Brain pericyte (primary cell): ENCODE results near the gene TNFAIP2.

ENCODE experiments used
- DNase-seq: peaks from one replicate; pipeline ENCODE4 v3.0.0-alpha.2; 2012; ENCODE audit warnings: low read depth, low spot score

Gene TNFAIP2, protein sequence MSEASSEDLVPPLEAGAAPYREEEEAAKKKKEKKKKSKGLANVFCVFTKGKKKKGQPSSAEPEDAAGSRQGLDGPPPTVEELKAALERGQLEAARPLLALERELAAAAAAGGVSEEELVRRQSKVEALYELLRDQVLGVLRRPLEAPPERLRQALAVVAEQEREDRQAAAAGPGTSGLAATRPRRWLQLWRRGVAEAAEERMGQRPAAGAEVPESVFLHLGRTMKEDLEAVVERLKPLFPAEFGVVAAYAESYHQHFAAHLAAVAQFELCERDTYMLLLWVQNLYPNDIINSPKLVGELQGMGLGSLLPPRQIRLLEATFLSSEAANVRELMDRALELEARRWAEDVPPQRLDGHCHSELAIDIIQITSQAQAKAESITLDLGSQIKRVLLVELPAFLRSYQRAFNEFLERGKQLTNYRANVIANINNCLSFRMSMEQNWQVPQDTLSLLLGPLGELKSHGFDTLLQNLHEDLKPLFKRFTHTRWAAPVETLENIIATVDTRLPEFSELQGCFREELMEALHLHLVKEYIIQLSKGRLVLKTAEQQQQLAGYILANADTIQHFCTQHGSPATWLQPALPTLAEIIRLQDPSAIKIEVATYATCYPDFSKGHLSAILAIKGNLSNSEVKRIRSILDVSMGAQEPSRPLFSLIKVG

GRCh38 chr14:103122947-103123633 is at the start of gene TNFAIP2:
TNFAIP2 (plus strand) TSS chr14:103123461; CDS start chr14:103126458, 2,997 bp downstream.
- no peak for DNase-seq

GRCh38 chr14:103073876-103074728 is 49.2 kb upstream of the TNFAIP2 start:
- no peak for DNase-seq

DNA sequence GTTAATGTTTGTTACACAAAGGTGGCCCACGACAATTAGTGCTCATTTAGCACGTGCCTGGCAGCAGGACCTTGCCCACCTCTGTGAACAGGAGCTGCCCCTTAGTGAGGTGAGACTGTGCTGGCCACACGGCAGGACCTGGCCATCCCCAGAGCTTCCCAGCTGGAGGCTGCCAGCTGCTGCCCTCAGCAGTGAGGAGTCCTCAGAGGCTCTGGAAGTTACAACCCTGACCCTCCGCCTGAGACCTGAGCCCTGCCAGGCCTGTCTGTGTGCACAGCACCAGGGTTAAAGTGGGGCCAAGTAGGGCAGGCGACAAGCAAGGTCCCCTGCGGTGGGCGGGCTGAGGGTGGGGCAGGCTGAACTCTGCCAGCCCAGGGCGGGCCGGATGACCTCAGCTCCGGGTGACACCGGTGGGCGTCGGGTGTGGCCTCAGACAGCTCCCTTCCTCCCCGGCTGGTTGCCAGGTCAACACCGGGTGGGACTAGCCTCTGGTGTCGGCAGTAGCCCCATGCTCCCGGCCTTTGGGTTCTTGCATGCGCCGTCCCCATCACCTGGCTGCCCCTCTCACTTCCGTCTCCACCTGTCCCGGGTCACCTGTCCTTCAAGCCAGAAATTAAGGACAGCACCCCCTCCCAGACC is 48.4 kb upstream of the TNFAIP2 start:
- DNase-seq = no peak

DNA sequence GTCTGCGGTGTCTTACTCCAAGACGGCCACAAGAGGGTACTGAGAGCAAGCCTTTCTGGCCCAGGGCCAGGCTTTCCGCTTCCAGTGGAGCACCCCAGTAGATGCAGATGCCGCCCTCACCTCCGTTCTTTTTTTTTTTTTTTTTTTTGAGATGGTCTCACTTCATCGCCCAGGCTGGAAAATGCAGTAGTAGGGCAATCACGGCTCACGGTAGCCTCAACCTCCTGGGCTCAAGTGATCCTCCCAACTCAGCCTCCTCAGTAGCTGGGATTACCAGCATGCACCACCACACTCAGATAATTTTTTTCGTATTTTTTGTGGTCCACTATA is 44.9 kb upstream of the TNFAIP2 start:
- DNase-seq = no peak

DNA sequence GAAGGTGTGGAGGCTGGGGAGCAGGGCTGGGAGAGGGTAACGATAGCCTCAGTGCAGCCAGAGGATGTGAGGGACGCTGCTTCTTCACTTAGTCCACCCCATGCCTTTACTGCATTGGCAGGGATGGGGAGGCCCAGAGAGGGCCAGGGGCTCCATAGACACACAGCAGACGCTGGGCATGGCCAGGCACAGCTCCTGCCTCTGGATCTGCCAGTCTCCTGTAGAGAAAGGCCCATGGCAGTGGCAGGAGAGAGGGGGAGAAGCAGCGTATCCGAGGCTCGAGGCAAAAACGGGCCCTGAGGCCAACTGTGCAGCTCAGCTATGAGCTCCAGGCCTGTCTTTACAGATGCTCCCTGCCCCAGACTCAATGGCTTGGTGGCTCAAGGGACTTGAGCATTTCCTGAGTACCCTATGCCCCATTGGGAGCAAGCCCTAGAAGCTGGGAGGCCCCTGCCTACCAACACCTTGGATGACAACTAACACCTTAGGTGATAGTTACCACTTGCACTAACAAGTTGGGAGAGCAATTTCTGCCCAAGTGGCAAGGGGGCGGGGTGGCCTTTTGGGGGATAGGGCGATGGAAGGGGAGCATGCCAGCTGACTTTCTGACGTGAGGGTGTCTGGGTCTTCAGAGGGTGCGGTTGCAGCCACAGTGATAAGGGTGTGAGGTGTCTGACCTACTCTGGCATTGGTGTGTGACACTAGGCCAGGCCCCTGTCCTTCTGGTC is 44.2 kb upstream of the TNFAIP2 start:
- no peak for DNase-seq

DNA sequence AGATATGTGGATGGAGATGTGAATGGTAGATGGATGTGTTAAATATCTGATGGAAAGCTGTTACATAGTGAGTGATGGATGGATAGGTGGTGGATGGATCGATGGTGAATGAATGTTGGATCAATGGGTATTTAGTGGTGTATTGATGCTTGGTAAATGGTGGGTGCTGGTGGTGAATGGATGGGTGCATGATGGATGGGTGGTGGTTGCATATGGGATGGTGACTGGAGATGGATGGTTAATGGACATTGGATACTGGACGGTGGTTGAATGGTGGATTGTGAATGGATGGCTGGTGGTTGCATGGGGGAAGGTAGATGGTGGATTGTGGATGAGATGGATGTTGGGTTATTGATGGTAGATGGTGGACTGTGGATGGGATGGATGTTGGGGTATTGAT is 41.3 kb upstream of the TNFAIP2 start:
- no peak for DNase-seq

DNA sequence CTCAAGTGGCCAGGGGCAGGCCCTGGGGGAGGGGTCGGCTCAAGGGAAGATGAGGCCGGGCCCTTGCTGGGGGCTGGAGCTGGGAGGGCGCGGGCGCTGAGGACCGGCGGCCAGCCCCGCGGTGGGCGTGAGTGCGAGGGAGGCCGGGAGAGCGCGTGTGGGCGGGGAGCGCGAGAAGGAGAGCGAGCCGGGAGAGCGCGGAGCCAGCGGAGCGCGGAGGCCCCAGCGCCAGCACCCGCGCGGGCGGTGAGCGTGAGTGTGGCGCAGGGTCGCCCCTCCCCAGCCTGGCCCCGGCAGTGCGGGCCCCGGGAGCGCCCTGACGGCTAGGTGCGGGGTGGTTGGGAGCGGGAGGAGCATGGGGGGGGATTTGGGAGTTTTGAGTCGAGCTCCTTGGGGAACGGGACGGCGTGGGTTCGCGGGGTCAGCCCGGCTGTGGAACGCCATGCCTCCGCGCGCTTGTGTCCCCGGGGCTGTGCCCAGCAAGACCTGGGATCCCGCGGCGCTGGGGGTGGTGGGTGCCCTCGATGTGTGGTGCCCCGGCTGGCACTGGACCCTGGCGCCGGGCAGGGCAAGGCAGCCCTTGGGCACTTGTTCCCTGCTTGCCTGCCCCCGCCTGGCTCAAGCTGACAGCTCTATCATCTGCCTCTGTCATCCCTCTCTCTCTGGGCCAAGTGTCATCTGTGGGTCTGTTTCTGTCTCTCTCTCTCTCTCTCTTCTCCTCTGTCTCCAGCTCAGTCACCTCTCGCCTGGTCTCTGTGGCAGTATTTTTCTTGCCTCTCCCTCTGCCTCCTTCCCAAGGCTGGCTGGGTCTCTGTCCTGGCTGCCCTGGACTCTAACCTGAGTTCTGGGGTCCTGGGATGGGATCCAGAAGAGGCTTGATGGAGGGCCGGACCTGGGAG is 39.0 kb upstream of the TNFAIP2 start, which contains the start of gene LBHD2:
TSS of gene LBHD2 (plus strand) at position 190 of the 899 bp plus-strand sequence. CDS start 1,803 bp downstream, outside the sequence.
- no peak for DNase-seq

- no peak for DNase-seq
Observed at GRCh38 chr14:103085106-103086091, 37.9 kb upstream of the TNFAIP2 start.

- no peak for DNase-seq
Observed at GRCh38 chr14:103086771-103087342, 36.4 kb upstream of the TNFAIP2 start.

DNA sequence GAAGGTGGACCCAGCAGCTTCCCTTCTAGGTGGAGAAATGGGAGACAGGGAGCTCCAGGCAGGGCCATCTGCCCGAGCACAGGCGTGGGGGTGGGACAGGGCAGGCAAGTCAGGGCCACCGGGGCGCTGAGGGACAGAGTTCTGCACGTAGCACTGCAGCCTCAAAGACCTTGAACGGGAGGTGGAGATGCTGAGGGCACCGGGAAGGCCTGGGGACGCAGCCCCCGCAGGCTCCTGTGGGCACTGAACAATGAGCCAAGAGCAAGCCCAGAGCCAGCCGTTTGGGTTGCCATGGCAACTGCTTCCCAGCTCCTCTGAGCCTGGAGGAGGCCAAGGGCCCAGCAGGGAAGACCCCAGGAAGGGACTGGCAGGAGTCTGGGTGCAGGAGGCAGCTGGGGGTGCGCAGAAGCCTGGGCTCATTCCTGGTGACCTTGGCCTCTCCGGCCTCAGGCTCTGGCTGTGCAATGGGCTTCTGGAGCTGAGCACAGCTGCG is 35.9 kb upstream of the TNFAIP2 start:
- DNase-seq = no peak

DNA sequence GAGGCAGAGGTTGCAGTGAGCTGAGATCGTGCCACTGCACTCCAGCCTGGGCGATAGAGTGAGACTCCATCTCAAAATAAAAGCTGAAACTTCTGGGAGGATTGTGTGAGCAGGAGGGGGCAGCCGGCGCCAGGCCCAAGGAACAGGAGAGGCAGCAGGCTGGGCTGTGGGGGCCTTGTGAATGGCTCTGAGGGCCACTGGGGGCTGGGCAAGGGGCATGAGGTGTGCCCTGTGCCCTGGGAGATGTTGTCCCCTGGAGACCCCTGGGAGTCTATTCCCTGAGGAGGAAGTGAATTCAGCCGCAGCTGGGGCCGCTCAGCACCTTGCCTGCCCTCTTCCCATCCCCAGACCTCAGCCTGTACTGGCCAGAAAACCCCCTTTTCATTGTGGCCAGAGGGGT is 34.3 kb upstream of the TNFAIP2 start:
- no peak for DNase-seq

DNA sequence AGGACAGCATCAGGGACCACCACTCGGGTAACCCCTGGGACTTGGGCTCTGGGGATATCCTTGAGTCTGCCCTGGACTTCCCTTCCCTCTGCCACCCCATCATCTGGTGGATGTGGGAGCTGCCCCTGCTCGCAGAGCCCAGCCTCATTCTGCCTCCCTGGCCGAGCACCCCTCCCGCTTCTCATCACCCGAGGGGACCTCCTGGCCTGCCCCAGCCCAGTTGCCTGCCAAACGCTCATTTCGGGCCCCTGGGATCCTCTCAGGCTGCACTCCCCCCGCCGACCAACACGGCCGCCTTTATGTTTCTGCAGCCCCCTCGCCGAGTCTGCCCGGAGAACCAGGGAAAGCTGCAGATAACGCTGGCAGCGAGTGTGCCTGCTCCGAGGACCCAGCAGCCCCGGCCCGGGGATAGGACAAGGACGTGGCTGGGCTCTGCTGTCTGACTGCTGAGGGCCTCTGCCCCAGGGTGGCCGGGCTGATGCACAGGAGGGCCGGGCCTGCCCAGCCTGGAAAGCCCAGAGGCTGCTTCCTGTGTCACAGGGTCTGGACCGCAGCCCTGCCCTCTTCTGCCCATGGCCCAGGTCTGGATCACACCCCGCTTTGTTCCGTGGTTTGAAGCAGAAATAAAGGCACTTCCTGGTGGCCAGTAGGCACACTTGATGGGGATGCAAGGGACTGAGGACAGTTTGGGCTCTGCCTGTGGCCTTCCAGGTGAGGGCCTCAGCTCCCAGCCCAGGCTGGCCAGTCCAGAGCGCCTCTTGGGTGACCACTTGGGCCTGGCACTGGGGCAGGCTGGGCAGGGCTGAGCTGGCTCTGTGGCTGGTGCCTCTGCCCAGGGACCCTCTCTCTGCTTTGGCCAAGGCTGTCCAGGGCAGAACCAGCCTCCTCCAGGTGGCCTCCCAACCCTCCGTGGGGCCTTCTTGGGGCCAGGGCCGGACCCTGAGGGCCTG is 33.6 kb upstream of the TNFAIP2 start:
- no peak for DNase-seq

DNA sequence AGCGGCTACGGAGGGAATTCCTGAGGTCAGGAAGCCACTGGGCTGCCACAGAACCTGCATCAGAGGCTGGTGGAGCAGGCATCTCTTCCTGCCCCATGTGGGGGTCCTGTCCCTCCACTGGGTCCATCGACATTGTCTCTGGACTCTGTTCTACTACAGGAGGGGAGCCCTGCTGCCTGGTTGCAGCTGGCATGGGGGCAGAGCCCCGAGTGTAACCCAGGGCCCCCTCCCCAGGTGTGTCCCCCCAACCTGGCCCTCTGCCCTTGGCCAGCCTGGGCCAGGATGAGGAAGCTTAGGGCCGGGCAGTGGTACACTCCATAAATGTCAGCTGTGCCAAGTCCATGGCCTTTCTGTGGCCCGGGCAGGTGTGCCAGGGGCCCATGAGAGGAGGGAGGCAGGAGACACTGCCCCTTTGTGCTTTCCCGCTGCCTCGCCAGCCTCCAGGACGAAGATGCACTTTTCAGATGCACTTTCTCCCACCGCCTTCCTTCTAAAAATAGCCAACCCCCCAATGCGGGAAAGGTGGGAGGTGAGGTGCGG is 32.7 kb upstream of the TNFAIP2 start:
- no peak for DNase-seq

DNA sequence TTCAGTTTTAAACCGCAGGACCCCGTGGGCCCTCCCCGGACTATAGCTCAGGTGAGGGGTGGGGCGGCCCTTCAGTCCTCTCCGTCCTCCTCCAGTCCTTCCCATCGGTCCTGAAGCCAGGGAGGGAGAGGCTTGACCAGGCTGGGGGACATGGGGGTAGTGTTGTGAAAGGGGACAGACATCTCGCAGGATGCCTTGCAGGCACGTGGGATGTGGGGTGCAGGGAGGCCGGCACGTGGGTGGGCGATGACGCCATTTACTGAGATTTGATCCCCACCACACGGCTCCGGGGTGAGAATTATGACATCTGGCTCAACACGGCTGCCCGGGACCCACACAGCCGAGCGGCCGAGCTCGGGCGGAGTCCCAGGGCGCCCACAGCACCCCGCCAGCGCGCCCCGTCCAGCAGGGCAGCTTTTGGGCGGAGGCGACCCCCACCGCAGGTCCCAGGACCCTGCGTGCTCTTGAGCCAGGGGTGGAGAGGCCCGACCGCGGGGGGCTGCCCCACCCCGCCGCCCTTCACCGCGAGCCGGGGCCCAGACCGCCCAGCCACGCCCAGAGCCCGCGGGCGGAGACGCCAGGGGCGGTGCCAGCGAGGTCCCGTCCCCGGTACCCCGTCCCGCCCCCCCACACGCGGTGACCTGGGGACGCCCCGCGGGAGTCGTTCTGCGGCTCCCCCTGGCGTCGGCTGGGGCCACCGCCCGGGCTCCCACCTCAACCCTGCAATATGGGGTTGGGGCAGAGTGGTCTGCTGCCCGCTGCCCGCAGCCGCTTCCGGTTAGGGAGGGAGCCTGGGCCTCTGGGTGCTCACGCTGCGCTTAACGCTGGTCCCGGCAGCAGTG is 32.0 kb upstream of the TNFAIP2 start:
- no peak for DNase-seq

DNA sequence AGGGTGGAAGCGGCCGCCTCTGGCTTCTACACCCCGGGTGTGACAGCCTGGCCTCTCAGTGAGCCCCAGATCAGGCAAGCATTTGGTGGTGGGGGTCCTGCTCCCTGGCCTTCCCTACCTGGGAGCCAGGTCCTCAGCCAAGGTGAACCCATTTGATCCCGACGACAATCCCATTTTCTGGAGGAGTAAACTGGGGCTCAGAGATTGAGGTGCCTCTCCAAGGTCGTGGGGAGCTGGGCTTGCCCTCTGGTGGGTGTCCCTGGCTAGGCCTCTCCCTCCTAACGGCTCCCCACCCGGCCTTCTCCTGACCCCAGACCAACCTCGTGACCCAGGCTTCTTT is 31.4 kb upstream of the TNFAIP2 start:
- DNase-seq = no peak
